HG03039 (cell line): ENCODE measurements around the gene HNRNPK.
A peak's percentile ranks its signal among the peaks of the same experiment; 100 is the strongest.

Source experiments
- ATAC-seq: cut with Tn5 transposase; IDR thresholded peaks from one replicate; pipeline ENCODE4 v1.9.1; 2021; ENCODE audit warnings: mild to moderate bottlenecking, moderate library complexity; ENCODE audit not compliant: unreplicated experiment

Gene HNRNPK

GRCh38 chr9:83979812-83980394 is at the start of gene HNRNPK:
HNRNPK (minus strand) TSS chr9:83980215; CDS start chr9:83978252, 1,963 bp downstream.
- peak; percentile 85 for ATAC-seq

GRCh38 chr9:84027201-84027600 is 47.2 kb upstream of the HNRNPK start:
- no peak for ATAC-seq

GRCh38 chr9:84024041-84024575 is 44.1 kb upstream of the HNRNPK start:
- no peak for ATAC-seq

- ATAC-seq: no peak
These were observed 27.6 kb upstream of the HNRNPK start for GRCh38 chr9:84007662-84008061.

- no peak for ATAC-seq
These were observed 23.2 kb upstream of the HNRNPK start for GRCh38 chr9:84003246-84003645.

- ATAC-seq: no peak
These were observed 22.3 kb upstream of the HNRNPK start for GRCh38 chr9:84002344-84002743.

GRCh38 chr9:84001621-84002020 is 21.6 kb upstream of the HNRNPK start:
- ATAC-seq: no peak

GRCh38 chr9:84000186-84000585 is 20.2 kb upstream of the HNRNPK start:
- ATAC-seq: no peak

- ATAC-seq: no peak
These were observed 19.3 kb upstream of the HNRNPK start for GRCh38 chr9:83999141-83999918.

GRCh38 chr9:83996126-83996525 is 16.1 kb upstream of the HNRNPK start:
- no peak for ATAC-seq

- ATAC-seq: no peak
These were observed 12.9 kb upstream of the HNRNPK start for GRCh38 chr9:83992901-83993300.

GRCh38 chr9:83992407-83992806 is 12.4 kb upstream of the HNRNPK start:
- no peak for ATAC-seq

- no peak for ATAC-seq
These were observed 11.3 kb upstream of the HNRNPK start for GRCh38 chr9:83991355-83991754.

GRCh38 chr9:83988411-83988810 is 8.4 kb upstream of the HNRNPK start:
- no peak for ATAC-seq

- no peak for ATAC-seq
These were observed 7.4 kb upstream of the HNRNPK start for GRCh38 chr9:83987402-83987791.

GRCh38 chr9:83986765-83987401 is 6.9 kb upstream of the HNRNPK start:
- ATAC-seq: no peak

- ATAC-seq: no peak
These were observed 6.2 kb upstream of the HNRNPK start for GRCh38 chr9:83986195-83986594.

GRCh38 chr9:83981126-83981871 is 1.3 kb upstream of the HNRNPK start:
- ATAC-seq: no peak

- peak; percentile 64 for ATAC-seq
These were observed 545 bp upstream of the HNRNPK start, which contains the start of gene RMI1 for GRCh38 chr9:83980395-83981125. RMI1 (plus strand) TSS chr9:83980805; CDS start chr9:84000987, 20,182 bp downstream.
